Caco-2 (cell line): ENCODE measurements around the gene AMN1. TPM values are rescaled to one million over a fixed set of nuclear protein-coding genes. Genes with fewer than 3 reads are reported as not detected.
A peak's percentile ranks its signal among the peaks of the same experiment; 100 is the strongest.

Source experiments
- BruUV-seq: library from RNA; stranded (reverse); fragments of 400-500 nt; replicated peaks from 2 replicates; lab custom pipeline; 2021; lab: Mats Ljungman, UMichigan
- CTCF ChIA-PET: fragments of 300-600 bp; sonication (Branson Sonifier 250); formaldehyde crosslinking; loops from one replicate; lab custom pipeline; 2022; ENCODE audit warnings: antibody characterized with exemption; lab: Charles Lee
- POLR2A ChIA-PET: fragments of 300-600 bp; sonication (Branson Sonifier 250); formaldehyde crosslinking; loops from one replicate; lab custom pipeline; 2022; ENCODE audit warnings: antibody characterized with exemption; lab: Charles Lee
- DNase-seq, 2 experiments: peaks; one replicate each; pipeline versions ENCODE4 v3.0.0 to v3.0.0-alpha.2; 2020 to 2022
- H3K27me3 ChIP-seq: replicated peaks from 2 replicates; pipeline ENCODE4 v1.6.0; 2011; ENCODE audit warnings: low read length; ENCODE audit not compliant: control insufficient read depth, insufficient read depth
- H3K36me3 ChIP-seq: 2 replicates; pipeline ENCODE4 v1.5.1; 2011; ENCODE audit warnings: low read length; ENCODE audit not compliant: control insufficient read depth, insufficient read depth
- H3K4me1 ChIP-seq: fragments of 250-450 bp; sonication (Bioruptor Pico); 2 replicates; pipeline ENCODE4 v1.5.1; 2020; ENCODE audit warnings: mild to moderate bottlenecking
- H3K4me3 ChIP-seq: 2 replicates; pipeline ENCODE4 v1.5.1; 2011; ENCODE audit warnings: low read depth, mild to moderate bottlenecking, control low read depth, low read length
- H3K9me3 ChIP-seq: fragments of 250-450 bp; sonication (Bioruptor Pico); 2 replicates; pipeline ENCODE4 v1.5.1; 2020; ENCODE audit warnings: mild to moderate bottlenecking, moderate library complexity
- H3K27ac Mint-ChIP-seq: one replicate; pipeline ENCODE4 v1.8.0; 2022; ENCODE audit warnings: mixed read lengths; ENCODE audit not compliant: unreplicated experiment
- H3K27me3 Mint-ChIP-seq: one replicate; pipeline ENCODE4 v1.8.0; 2022; ENCODE audit warnings: mixed read lengths; ENCODE audit not compliant: insufficient read depth, unreplicated experiment
- H3K36me3 Mint-ChIP-seq: one replicate; pipeline ENCODE4 v1.8.0; 2022; ENCODE audit warnings: mild to moderate bottlenecking, mixed read lengths; ENCODE audit not compliant: insufficient read depth, unreplicated experiment
- H3K4me1 Mint-ChIP-seq: one replicate; pipeline ENCODE4 v1.8.0; 2022; ENCODE audit warnings: low read depth, mixed read lengths; ENCODE audit not compliant: unreplicated experiment
- H3K4me3 Mint-ChIP-seq: one replicate; pipeline ENCODE4 v1.8.0; 2022; ENCODE audit warnings: mild to moderate bottlenecking, moderate library complexity, mixed read lengths; ENCODE audit not compliant: unreplicated experiment
- H3K9me3 Mint-ChIP-seq: one replicate; pipeline ENCODE4 v1.8.0; 2022; ENCODE audit warnings: mixed read lengths; ENCODE audit not compliant: unreplicated experiment
- CTCF ChIP-seq, 2 experiments: fragments of 200-600 bp in 1 of 2; IDR thresholded peaks; 1 replicate in 1 of 2; 2 replicates in 1 of 2; pipeline versions ENCODE4 v1.5.1 to v1.8.0; 2011 to 2022; ENCODE audit warnings: antibody characterized with exemption in 1 of 2, control low read depth in 1 of 2, inconsistent platforms in 1 of 2, low read depth in 1 of 2, low read length in 1 of 2, mild to moderate bottlenecking in 1 of 2, moderate library complexity in 1 of 2; ENCODE audit not compliant: insufficient read depth in 1 of 2, severe bottlenecking in 1 of 2, unreplicated experiment in 1 of 2
- intact Hi-C: fragments of 100-400 bp; cut with micrococcal nuclease; formaldehyde crosslinking; loops from one replicate; pipeline ENCODE4 v1.10.0; 2022; ENCODE audit not compliant: unreplicated experiment
- total RNA-seq: library from RNA; stranded (reverse); gene quantifications from 2 replicates; pipeline ENCODE4 v1.2.3, GENCODE V29; 2022

Gene AMN1
- total RNA-seq, 1 experiment from 2014 or later: 6.2 TPM

- ChIA-PET POLR2A (no interaction called here), CTCF (no interaction called here)
- H3K4me3 ChIP-seq: no peak overlapping the region
- Mint-ChIP-seq H3K4me1 (peaks cover 14% of the 10 kb centered on the region), H3K36me3 (no peaks in the 10 kb centered on the region), H3K4me3 (no peak overlapping the region), H3K27me3 (no peaks in the 10 kb centered on the region), H3K9me3 (no peaks in the 10 kb centered on the region), H3K27ac (no peak overlapping the region)
- no TSS peak for BruUV-seq
- intact Hi-C loops: no loop called here
- no peaks in the 10 kb centered on the region for H3K36me3 ChIP-seq
- no peak for TF ChIP-seq CTCF (IDR thresholded peaks at IDR 0.05; ENCODE audit: insufficient read depth in 1 of 2, low read depth in 1 of 2, low read length in 1 of 2, severe bottlenecking in 1 of 2, unreplicated experiment in 1 of 2)
- no peaks in the 10 kb centered on the region for H3K27me3 ChIP-seq
- peaks cover 18% of the 10 kb centered on the region for H3K4me1 ChIP-seq
- DNase-seq: no peak
- peaks cover 7% of the 10 kb centered on the region; the same call in 1 of the 2 replicates for H3K9me3 ChIP-seq
Measured at GRCh38 chr12:31645924-31646323, 82.9 kb downstream of the AMN1 start.

DNA sequence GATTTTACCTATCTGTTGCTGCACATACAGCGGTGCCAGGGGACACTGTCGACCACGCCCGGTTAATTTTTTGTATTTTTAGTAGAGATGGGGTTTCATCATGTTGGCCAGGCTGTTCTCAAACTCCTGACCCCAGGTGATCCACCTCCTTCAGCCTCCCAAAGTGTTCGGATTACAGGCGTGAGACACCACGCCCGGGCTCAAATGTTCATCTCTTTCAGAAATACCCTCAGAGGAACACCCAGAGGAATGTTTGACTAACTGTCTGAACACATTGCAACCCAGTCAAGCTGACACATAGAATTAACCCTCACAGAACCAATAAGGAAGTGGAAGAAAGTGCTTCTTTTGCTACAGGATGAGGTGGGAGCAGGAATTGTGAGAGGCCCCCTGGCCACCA lies 84.3 kb downstream of the AMN1 start:
- intact Hi-C loops: no loop called here
- H3K27me3 Mint-ChIP-seq: no peaks in the 10 kb centered on the region
- Histone ChIP-seq H3K4me1 (peaks cover 8% of the 10 kb centered on the region), H3K9me3 (no peaks in the 10 kb centered on the region), H3K4me3 (no peak overlapping the region), H3K36me3 (no peaks in the 10 kb centered on the region), H3K27me3 (no peaks in the 10 kb centered on the region)
- peaks cover 7% of the 10 kb centered on the region for H3K4me1 Mint-ChIP-seq
- no peaks in the 10 kb centered on the region for H3K36me3 Mint-ChIP-seq
- BruUV-seq: no TSS peak
- ChIA-PET POLR2A (no interaction called here), CTCF (interaction anchor here (1.2 kb wide), 1 partner anchor 242 kb away, joined by 4 read pairs; no protein-coding TSS in a partner anchor)
- peak in 1 of 2 experiments; percentile 30 for DNase-seq
- TF ChIP-seq CTCF (IDR thresholded peaks at IDR 0.05; ENCODE audit: insufficient read depth in 1 of 2, low read depth in 1 of 2, low read length in 1 of 2, severe bottlenecking in 1 of 2, unreplicated experiment in 1 of 2): no peak
- no peaks in the 10 kb centered on the region for H3K9me3 Mint-ChIP-seq
- H3K27ac Mint-ChIP-seq: peak overlapping the region; percentile 25
- H3K4me3 Mint-ChIP-seq: no peak overlapping the region

- DNase-seq: no peak
- peaks cover 8% of the 10 kb centered on the region for H3K4me1 ChIP-seq
- H3K36me3 ChIP-seq: no peaks in the 10 kb centered on the region
- no peak overlapping the region for H3K4me3 Mint-ChIP-seq
- H3K4me3 ChIP-seq: no peak overlapping the region
- no peaks in the 10 kb centered on the region for H3K27me3 Mint-ChIP-seq
- H3K9me3 Mint-ChIP-seq: no peaks in the 10 kb centered on the region
- H3K9me3 ChIP-seq: no peaks in the 10 kb centered on the region
- TF ChIP-seq CTCF (IDR thresholded peaks at IDR 0.05; ENCODE audit: insufficient read depth in 1 of 2, low read depth in 1 of 2, low read length in 1 of 2, severe bottlenecking in 1 of 2, unreplicated experiment in 1 of 2): no peak
- H3K36me3 Mint-ChIP-seq: peaks cover 3% of the 10 kb centered on the region
- BruUV-seq: no TSS peak
- H3K27me3 ChIP-seq: no peaks in the 10 kb centered on the region
- ChIA-PET CTCF (interaction anchor here (1.2 kb wide), 1 partner anchor 239 kb away, joined by 4 read pairs; no protein-coding TSS in a partner anchor), POLR2A (no interaction called here)
- intact Hi-C loops: no loop called here
- H3K27ac Mint-ChIP-seq: no peak overlapping the region
- H3K4me1 Mint-ChIP-seq: peaks cover 9% of the 10 kb centered on the region
Measured at GRCh38 chr12:31641509-31642090, 87.2 kb downstream of the AMN1 start.
